GM12891 (cell line): Measurements from ENCODE around the gene ICE1.

Experiments used
- POLR2A ChIP-seq: IDR thresholded peaks from 2 replicates; pipeline ENCODE4 v1.6.1; 2011; ENCODE audit warnings: low read depth, low read length, control low read depth
- POLR2AphosphoS5 ChIP-seq: IDR thresholded peaks from 2 replicates; pipeline ENCODE4 v1.6.1; 2011; ENCODE audit warnings: low read depth, low read length, control low read depth
- POU2F2 ChIP-seq: IDR thresholded peaks from 2 replicates; pipeline ENCODE4 v1.6.1; 2011; ENCODE audit warnings: low read depth, mild to moderate bottlenecking, control low read depth, low read length, moderate library complexity

DNA sequence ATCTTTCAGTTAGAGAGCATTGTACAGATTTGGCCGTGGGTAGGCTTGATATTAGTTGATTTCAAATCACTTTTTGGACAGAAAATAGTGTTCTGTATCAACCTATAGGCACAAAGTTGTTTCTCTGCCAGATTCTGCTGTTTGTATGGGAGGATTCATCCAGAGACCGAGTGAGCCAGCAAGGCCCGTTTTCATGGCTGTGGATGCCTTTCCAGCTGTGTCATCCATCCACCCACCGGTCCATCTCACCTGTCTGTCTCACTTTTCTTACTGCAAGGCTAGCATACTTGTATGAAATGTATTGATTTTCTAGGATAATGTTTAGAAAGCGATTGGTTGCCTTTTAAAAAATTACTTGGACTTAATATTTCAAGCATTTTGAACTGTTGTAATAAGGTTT lies 34.4 kb downstream of the ICE1 start:
- TF ChIP-seq POLR2A (no peak), POLR2AphosphoS5 (no peak), POU2F2 (no peak)
